ENCODE results near the gene CD36.
A peak's percentile ranks its signal among the peaks of the same experiment; 100 is the strongest.

Gene CD36

GRCh38 chr7:80624763-80625162 is 13.7 kb upstream of the CD36 start:
- no peak for DNase-seq (ENCODE audit: low read depth, low spot score)

GRCh38 chr7:80629023-80629422 is 9.4 kb upstream of the CD36 start:
- DNase-seq (ENCODE audit: low read depth, low spot score), result no peak

GRCh38 chr7:80630608-80631405 is 7.6 kb upstream of the CD36 start:
- DNase-seq (ENCODE audit: low read depth, low spot score), result peak; percentile 27

- no peak for DNase-seq (ENCODE audit: low read depth, low spot score)
Measured at GRCh38 chr7:80631421-80631820, 7.0 kb upstream of the CD36 start.

- DNase-seq (ENCODE audit: low read depth, low spot score), result no peak
Measured at GRCh38 chr7:80632139-80632538, 6.3 kb upstream of the CD36 start.

- no peak for DNase-seq (ENCODE audit: low read depth, low spot score)
Measured at GRCh38 chr7:80632819-80633218, 5.6 kb upstream of the CD36 start.

- DNase-seq (ENCODE audit: low read depth, low spot score), result no peak
Measured at GRCh38 chr7:80634505-80634904, 3.9 kb upstream of the CD36 start.

- DNase-seq (ENCODE audit: low read depth, low spot score), result no peak
Measured at GRCh38 chr7:80635533-80635932, 2.9 kb upstream of the CD36 start.

GRCh38 chr7:80635998-80636397 is 2.4 kb upstream of the CD36 start:
- no peak for DNase-seq (ENCODE audit: low read depth, low spot score)

- DNase-seq (ENCODE audit: low read depth, low spot score), result no peak
Measured at GRCh38 chr7:80636709-80637108, 1.7 kb upstream of the CD36 start.

GRCh38 chr7:80637454-80637853 is 988 bp upstream of the CD36 start:
- DNase-seq (ENCODE audit: low read depth, low spot score), result no peak

- DNase-seq (ENCODE audit: low read depth, low spot score), result no peak
Measured at GRCh38 chr7:80639011-80639410, 569 bp downstream of the CD36 start.

GRCh38 chr7:80640846-80641245 is 2.4 kb downstream of the CD36 start:
- peak; percentile 51 for DNase-seq (ENCODE audit: low read depth, low spot score)

GRCh38 chr7:80641548-80641947 is 3.1 kb downstream of the CD36 start:
- no peak for DNase-seq (ENCODE audit: low read depth, low spot score)

- DNase-seq (ENCODE audit: low read depth, low spot score), result no peak
Measured at GRCh38 chr7:80642871-80643270, 4.4 kb downstream of the CD36 start.

GRCh38 chr7:80643336-80643915 is 5.0 kb downstream of the CD36 start:
- DNase-seq (ENCODE audit: low read depth, low spot score), result no peak

- no peak for DNase-seq (ENCODE audit: low read depth, low spot score)
Measured at GRCh38 chr7:80644054-80644453, 5.6 kb downstream of the CD36 start.

GRCh38 chr7:80646083-80646865 is 7.8 kb downstream of the CD36 start:
- DNase-seq (ENCODE audit: low read depth, low spot score), result no peak

- DNase-seq (ENCODE audit: low read depth, low spot score), result no peak
Measured at GRCh38 chr7:80647436-80647835, 9.0 kb downstream of the CD36 start.

- no peak for DNase-seq (ENCODE audit: low read depth, low spot score)
Measured at GRCh38 chr7:80648031-80648600, 9.7 kb downstream of the CD36 start.

- no peak for DNase-seq (ENCODE audit: low read depth, low spot score)
Measured at GRCh38 chr7:80649011-80649410, 10.6 kb downstream of the CD36 start.

GRCh38 chr7:80650030-80650429 is 11.6 kb downstream of the CD36 start:
- no peak for DNase-seq (ENCODE audit: low read depth, low spot score)
